GM18507 (cell line): Measurements from ENCODE around the gene LBHD1.
"Not testable (repeated sequence)": the region's sequence is repeated elsewhere in the genome, so short reads cannot be mapped to it uniquely, and the experiment has no call there.

Experiments
- DNase-seq: peaks from one replicate; pipeline ENCODE4 v3.0.0; 2011; ENCODE audit warnings: low read depth; ENCODE audit not compliant: insufficient read length; ENCODE audit errors: extremely low spot score
- FAIRE-seq: peaks from 2 replicates; lab custom pipeline; 2011; peaks lifted over from hg19 to GRCh38; lab: Jason Lieb, UNC

LBHD1 gene

DNA sequence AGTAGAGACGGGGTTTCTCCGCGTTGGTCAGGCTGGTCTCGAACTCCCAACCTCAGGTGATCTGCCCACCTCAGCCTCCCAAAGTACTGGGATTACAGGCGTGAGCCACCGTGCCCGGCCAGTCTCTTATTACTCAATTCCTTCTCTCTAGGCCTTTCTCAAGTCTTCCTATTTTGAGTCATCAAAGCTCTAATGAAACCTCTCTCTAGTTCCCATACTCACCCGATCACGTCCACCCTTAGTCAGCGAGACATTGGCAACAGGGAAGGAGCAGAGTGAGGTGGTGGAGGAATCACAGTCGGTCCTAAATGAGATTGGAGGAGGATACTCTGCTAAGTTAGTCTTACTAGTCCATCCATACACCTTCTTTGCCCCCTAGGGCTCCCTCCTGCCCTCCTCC, 30.2 kb upstream of the LBHD1 start:
- no peak for FAIRE-seq
- no peak for DNase-seq

DNA sequence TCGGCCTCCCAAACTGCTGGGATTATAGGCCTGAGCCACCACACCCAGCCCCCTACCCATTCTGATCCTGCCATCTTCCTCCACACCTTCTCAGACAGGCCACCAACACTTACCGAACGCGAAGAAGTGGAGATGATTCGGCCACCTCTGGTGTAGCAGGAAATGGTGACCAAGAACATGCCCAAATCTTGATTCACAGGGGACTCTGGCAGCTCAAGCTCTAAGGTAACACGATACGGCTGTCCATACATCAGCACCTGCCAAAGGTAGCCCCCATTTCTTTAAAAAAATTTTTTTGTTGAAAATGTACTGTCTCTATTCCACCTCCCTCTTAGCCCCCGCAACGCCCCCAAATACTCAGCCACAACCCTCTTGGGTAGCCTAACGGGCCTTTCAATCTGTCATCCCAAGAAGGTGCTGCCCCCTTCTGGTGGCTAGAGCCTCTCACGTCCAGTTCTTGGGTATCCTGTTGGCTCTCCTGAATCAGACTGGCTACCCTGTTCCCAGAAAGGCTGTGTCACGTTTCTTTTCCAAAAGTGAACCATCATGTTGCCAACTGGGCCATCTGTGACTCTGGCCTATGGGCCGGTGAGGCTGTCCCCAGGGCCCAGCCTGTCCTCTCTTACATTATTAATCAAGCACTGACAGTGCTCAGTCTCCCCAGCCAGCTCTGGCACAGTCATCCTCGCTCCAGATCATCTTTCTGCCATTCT, 22.5 kb upstream of the LBHD1 start:
- peak; percentile 75 for FAIRE-seq
- peak; percentile 54 for DNase-seq

DNA sequence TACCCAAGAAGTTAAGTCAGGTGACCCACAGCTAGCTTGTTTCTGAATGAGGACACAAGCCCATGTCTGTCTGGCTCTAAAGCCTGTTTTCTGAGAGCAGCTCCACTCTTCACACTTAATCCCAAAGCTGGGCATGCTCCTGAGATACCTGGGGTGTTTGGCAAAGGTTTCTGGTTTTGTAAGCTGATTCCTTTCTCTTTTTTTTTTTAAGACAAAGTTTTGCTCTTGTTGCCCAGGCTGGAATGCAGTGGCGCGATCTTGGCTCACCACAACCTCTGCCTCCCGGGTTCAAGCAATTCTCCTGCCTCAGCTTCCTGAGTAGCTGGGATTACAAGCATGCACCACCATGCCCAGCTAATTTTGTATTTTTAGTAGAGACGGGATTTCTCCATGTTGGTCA, 21.6 kb upstream of the LBHD1 start:
- not testable (repeated sequence) for DNase-seq, FAIRE-seq

DNA sequence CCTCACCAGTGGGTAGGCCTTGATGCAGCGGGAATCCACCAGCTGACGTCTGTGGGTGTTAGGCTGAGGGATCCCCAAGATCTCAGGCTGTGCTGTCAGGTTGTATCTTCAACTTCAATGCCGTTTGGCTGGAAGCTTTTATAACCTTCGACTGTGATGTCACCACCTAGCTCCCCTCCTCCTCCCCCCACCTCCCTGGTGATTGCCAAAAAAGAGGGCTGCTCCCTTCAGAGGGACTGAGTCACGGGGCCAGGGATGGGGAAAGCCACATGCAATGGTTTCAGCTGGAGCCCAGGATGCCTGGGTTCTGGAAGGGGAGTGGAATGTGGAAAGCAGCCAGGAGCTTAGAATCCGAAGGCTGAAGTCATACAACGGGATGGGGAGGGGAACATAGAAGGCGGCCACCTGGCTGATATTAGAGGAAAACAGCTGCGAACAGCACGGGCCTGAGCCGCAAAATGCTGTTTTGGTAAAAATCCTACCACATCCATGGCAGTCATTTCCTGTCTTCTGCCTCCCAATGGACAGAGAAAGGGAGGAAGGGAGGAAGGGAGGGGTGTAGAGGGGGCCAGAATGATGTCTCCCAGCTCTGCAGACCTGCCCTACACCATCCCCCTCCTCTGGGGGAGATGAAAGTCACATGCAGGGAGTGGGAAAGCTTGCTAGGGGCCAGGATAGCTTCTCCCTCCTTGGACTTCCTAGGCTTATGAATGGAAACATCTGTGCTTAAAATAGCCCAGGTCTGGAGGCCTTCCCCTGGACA, 17.5 kb upstream of the LBHD1 start, which contains the start of gene LRRN4CL:
LRRN4CL (minus strand) TSS at position 110 of the 763 bp plus-strand sequence. CDS start 1,022 bp downstream, outside the sequence.
- no peak for DNase-seq
- no peak for FAIRE-seq

DNA sequence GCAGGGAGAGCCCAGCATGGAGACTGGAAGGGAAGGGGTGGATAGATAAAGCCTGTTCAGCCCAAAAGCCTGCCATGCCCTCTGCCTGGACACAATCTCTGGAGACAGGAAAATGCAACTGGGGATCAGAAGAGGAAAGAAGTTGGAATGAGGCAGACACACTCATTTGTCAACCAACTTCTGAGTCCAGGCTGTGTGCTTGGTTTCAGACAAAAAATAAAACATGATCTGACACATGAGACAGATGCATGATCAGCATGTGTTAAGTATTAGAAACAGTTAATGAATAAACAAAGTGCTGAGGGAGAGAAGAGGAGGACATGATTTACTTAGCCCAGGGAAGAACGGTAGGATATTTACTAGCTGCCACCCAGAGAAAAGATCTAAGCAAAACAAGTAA, 16.4 kb upstream of the LBHD1 start:
- DNase-seq (no peak), FAIRE-seq (no peak)

DNA sequence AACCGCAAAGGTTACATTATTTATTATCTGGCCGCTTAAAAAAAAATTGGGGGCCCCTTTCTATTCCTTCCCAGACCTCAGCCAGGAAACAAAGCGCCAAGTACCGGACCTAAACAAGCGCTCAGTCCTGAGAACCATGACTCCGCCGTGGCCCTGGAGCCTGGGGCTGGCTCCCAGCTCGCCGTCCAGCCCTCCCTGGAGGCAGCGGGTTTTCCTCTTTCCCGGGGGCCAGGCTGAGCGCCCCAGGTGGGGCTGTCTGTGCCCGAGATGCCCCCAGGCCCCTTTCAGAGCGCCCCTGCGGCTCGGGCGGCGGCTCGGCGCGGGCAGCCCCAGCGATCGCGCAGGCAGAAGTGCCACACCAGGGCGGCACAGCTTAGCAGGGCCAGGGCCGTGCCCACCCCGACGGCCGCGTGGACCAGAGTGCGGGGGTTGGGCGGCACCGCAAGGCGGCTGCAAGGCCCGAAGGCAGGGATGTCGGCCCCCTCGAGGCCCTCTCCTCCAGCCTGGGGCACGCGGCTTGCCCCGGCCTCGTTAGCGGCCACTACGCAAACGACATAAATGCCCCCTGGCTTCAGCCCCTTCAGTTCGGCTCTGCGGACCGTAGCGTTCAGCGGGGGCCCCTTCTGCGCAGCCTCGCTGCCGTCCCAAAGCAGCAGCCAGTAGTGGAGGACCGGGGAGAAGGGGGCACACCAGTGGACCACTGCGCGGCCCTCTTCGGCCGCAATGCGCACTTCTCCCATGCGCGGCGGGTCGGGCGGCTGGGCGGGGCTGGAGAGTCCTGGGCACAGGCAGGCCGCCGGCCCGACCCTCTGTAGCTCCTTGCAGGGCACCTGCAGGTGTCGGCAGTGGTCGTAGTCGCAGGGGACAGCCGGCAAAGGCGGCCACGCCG, 15.7 kb upstream of the LBHD1 start:
- DNase-seq: no peak
- FAIRE-seq: no peak

DNA sequence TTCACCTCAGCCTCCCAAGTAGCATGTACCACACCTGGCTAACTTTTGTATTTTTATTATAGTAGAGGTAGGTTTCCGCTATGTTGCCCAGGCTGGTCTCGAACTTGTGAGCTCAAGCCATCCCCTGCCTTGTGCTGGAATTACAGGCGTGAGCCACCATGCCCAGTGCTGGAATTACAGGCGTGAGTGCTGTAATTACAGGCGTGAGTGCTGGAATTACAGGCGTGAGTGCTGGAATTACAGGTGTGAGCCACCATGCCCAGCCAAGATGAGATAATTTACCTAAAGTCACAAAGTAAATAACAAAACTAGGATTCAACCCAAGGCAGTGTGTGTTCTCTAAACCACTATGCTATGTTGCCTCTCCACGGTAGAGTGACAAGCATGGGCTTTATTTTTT, 10.5 kb upstream of the LBHD1 start:
- FAIRE-seq: no peak
- DNase-seq: no peak

DNA sequence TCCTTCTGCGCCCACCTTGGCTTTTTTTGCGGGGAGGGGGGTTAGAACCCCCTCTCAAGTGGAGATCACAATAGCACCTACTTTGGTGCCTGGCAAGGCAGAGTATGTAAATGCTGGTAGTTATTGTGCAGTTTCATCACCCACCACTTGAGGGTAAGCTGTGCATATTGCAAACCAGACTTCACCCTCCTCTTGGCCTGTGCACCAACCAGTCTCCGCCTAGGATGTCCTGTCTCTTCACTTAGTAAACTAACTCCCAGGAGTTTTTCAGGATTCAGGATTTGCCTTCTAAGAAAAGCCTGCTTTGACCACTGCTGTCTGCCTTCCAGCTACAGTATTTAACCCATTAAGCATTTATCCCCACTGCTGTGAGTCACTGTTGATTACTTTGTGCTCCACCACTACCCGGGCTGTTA, 8.8 kb upstream of the LBHD1 start:
- FAIRE-seq: no peak
- no peak for DNase-seq

DNA sequence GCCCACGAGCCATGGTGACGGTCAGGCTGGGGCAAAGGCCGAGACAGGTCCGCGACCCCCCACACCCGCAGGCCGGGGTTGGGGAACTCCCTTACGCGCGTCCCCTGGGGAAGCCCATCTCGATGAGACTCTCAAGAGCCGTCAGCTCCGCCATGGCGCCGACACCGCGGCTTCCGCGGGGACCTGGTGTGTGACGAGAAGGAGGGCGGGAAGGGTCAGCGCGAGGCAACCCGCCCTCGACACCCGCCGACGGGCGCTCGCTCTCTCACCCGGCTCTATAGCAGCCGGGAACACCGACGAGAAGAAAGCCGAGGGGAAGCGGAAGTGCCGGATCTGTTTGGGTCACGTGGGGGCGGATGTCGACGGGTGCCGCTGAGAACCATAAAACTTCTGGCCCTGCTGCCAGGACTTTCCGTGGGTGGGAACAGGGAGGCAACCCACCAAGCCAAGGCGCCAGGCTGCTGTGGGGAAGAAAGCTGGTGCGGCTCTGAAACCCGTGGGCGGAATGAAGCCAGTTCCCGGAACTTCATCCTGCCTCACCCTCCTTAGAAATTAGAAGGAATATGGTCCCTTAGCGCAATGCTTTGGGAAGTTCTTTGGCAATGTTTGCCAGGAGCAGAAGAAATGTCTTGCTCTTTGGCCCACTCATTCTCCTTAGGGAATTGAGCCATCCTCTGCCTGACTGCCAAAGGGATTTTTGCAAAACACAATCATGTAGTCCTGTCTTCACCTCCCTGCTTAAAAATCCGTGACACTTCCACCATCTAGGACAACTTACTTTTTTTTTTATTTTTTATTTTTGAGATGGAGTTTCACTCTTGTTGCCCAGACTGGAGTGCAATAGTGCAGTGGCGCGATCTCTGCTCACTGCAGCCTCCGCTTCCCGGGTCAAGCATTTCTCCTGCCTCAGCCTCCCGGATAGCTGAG, 7.0 kb upstream of the LBHD1 start, which contains the start of gene UBXN1:
UBXN1 (minus strand) TSS at position 304 of the 927 bp plus-strand sequence; CDS start at position 154, 150 bp downstream.
- DNase-seq (peak; percentile 87), FAIRE-seq (peak; percentile 77)

DNA sequence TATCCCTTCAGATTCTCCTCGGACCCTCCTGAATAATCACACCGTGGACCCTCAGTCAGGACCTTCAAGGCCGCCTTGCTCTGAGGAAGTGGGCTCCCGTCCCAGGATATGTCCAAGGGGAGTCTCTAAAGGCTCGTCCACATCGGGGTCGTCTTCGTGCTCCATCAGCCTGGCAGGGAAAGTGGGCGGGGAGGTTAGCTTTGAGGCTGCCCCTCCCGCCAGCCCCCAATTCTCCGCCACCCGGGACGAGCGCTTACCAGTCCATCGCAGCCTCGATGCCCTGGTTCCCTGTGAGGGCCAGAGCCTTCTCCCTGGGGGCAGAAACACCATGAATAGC, 6.3 kb upstream of the LBHD1 start:
- DNase-seq (no peak), FAIRE-seq (no peak)

DNA sequence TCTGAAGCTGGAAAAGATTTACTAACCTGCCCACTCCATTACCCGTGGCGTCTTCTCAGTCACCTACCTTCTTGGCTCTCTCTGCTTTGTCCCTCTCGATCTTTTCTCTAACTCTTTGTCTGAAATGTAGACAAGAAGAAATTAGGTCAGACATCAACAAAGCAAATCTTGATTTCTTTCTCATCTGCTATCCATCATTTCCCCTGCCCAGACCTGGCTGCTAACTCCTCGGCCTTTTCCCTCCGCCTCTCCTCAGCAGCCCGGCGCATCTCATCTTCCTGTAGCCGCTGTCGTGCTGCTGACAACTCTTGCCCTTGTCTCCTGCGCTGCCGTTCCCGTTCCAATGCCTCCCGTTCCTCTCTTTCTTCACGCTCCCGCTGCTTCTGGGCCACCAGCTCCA, 5.6 kb upstream of the LBHD1 start:
- DNase-seq (no peak), FAIRE-seq (no peak)

DNA sequence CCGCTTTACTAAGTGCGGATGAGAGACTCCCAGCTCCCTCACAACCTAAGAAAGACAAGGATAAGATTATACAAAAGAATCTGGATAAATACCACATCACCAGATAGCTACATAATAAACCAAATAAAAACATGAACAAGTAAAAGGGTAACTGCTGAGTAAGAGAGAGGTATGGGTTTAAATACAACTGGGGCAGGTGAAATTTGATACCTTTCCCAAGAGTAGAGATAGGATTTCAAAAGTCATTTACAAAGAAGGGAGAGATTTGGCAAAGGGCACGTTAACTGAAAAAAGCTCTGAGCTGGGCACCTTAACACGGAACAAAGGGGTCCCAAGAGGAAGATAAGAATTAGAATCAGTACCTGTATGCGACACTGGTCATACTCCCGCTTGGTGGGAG, 5.1 kb upstream of the LBHD1 start:
- DNase-seq: no peak
- no peak for FAIRE-seq

DNA sequence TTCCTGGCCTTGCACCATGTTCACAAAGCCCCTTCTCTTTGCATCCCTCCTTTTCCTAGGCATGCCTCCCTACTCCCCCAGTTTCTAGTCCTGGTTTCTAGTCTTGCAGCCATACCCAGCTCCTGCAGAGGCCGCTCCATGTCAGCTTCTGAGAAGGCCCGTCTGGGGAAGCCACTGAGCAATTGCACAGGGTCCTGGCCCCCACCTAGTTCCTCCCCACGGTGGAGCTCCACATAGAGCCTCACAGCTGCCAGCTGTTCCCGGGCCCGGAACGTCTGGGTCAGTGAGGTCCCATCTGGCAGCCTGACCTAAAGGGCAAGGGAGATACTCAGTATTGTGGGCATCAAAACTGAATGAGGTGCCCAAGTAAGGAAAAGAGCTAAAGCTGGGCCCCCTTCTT, 4.6 kb upstream of the LBHD1 start:
- FAIRE-seq: no peak
- no peak for DNase-seq

DNA sequence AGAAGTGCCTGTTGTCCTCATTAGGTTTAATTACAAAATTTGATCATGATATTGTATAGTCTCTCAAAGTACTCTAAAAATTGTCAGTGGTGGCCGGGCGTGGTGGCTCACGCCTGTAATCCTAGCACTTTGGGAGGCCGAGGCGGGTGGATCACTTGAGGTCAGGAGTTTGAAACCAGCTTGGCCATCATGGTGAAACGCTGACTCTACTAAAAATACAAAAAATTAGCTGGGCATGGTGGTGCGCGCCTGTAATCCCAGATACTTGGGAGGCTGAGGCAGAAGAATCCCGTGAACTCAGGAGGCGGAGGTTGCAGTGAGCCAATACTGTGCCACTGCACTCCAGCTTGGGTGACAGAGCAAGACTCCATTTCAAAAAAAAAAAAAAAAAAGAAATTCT, 3.3 kb upstream of the LBHD1 start:
- DNase-seq, FAIRE-seq: not testable (repeated sequence)

DNA sequence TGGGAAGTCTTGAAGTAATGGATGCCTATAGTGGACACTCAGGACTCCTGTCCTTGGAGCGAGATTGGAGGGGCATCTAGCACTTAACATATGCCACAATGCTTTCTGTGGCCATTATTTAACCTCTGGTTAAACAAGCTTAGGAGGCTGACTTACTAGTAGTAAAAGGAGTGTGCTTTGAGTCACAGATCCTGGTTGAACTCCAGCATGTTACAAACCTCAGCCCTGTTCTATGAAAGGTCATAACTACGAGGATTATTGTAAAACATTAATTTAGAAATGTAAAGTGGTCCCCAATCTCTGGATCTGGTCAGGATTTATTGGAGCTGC, 1.1 kb upstream of the LBHD1 start:
- DNase-seq (no peak), FAIRE-seq (no peak)

DNA sequence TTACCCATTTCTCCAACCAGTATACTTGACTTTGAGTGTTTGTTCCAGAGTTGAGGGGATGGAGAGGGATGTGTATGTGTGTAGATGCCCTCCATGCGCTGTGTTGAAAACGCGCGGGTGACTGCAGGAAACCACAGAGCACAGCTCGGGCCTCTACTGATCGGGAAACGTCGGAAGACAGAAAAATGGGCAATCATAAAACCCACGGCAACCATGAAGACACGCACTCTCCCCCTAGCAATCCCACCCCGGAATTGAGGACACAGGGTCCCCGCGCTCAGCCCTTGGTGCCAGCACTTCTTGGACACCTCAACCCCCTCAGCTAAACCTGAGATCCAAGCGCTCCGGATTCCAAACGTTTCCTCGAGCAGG, 845 bp downstream of the LBHD1 start:
- DNase-seq (no peak), FAIRE-seq (no peak)

DNA sequence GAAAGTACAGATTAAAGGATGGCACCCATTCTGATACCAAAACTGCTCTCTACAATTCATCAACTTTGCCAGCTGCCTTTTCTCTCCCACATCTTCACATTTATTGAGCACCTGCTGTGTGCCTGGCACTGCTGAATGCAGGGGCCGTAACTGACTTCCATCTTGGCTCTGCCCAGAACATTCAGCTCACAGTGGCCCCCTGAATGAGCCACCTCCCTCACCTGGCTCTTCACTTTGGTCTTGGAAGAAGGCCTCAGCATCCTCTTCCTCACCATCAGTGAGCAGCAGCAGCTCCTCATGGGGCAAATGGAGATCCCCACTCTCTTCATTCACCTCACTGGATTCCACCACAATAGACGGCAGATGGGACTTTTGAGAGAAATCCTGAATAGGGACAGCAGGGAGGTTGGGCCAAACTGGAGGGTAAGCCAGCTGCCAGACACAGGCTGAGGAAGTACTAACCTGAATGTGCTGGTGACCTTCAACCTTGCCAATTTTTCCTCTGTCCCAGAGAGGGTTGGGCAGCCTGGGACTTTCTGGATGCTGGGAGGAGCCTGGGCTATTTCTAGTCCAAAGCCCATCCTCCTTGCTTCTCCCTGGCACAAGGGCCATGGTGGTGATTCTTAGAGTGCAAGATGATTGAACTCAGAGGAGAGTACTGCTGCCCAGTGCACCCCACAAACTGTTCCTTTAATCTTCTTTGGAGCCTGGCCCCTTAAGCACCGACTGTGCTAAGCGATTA, 2.5 kb downstream of the LBHD1 start:
- no peak for FAIRE-seq

DNA sequence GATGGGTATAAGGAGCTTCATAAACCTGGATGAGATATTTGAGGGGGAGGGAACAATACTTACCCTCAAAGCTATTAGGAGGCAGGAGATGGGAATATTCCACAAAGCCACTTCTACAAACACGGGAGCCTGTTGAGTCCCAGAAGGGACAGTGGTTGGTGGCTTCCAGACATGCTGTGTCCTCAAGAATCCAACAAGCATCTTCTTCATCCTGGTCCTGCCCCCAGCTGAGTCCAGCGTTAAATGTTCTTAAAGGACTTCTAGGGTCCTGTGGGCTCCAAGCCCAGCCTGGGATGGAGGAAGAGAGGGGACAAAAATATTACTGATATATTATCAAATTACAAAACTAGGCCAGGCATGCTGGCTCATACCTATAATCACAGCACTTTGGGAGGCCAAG, 4.6 kb downstream of the LBHD1 start:
- DNase-seq (no peak), FAIRE-seq (no peak)

More for the DNA sequence above, 2.5 kb downstream of the LBHD1 start:
- no peak for DNase-seq
